ENCODE measurements around the gene ANKRD61.
"Not testable (repeated sequence)": the region's sequence is repeated elsewhere in the genome, so short reads cannot be mapped to it uniquely, and the experiment has no call there.

Gene ANKRD61

GRCh38 chr7:6032167-6032566 lies 991 bp downstream of the ANKRD61 start:
- no peak for DNase-seq

GRCh38 chr7:6032641-6033040 lies 1.5 kb downstream of the ANKRD61 start:
- DNase-seq: no peak

- no peak for DNase-seq
Measured at GRCh38 chr7:6035165-6035564, 4.0 kb downstream of the ANKRD61 start.

GRCh38 chr7:6035686-6036085 lies 4.5 kb downstream of the ANKRD61 start:
- no peak for DNase-seq

GRCh38 chr7:6049780-6050179 lies 18.6 kb downstream of the ANKRD61 start:
- no peak for DNase-seq

- DNase-seq: not testable (repeated sequence)
Measured at GRCh38 chr7:6051185-6051584, 20.0 kb downstream of the ANKRD61 start.

GRCh38 chr7:6056616-6057015 lies 25.4 kb downstream of the ANKRD61 start:
- no peak for DNase-seq

GRCh38 chr7:6057316-6058129 lies 26.3 kb downstream of the ANKRD61 start:
- DNase-seq: no peak

- not testable (repeated sequence) for DNase-seq
Measured at GRCh38 chr7:6059941-6060340, 28.8 kb downstream of the ANKRD61 start.

GRCh38 chr7:6071406-6071805 lies 40.2 kb downstream of the ANKRD61 start:
- DNase-seq: no peak

- DNase-seq: no peak
Measured at GRCh38 chr7:6074612-6075380, 43.6 kb downstream of the ANKRD61 start.

GRCh38 chr7:6078548-6078947 lies 47.4 kb downstream of the ANKRD61 start:
- DNase-seq: no peak

- DNase-seq: not testable (repeated sequence)
Measured at GRCh38 chr7:6083047-6083446, 51.9 kb downstream of the ANKRD61 start.
